Testis (tissue), 3 donors: Measurements from ENCODE around the gene MTUS2. TPM values are rescaled to one million over a fixed set of nuclear protein-coding genes. Genes with fewer than 3 reads are reported as not detected.

Source experiments
- DNase-seq: peaks from one replicate; pipeline ENCODE4 v3.0.0-alpha.2; 2019
- H3K27ac ChIP-seq, 2 donors: fragments of 200-600 bp; sonication (generic); one replicate each; pipeline ENCODE4 v1.5.1; 2019
- H3K27me3 ChIP-seq: fragments of 200-600 bp; sonication (generic); one replicate; pipeline ENCODE4 v1.5.1; 2019
- H3K36me3 ChIP-seq: fragments of 200-600 bp; sonication (generic); one replicate; pipeline ENCODE4 v1.5.1; 2017; ENCODE audit warnings: low read depth; ENCODE audit errors: missing control alignments
- H3K4me1 ChIP-seq: fragments of 200-600 bp; sonication (generic); one replicate; pipeline ENCODE4 v1.5.1; 2019
- H3K4me3 ChIP-seq, 2 donors: fragments of 200-600 bp; sonication (generic); one replicate each; pipeline ENCODE4 v1.5.1; 2017 to 2019
- H3K9me3 ChIP-seq: fragments of 200-600 bp; sonication (generic); one replicate; pipeline ENCODE4 v1.5.1; 2017
- CTCF ChIP-seq, 3 experiments: fragments of 450-650 bp in 2 of 3; fragments of 200-600 bp in 1 of 3; sonication (generic) in 1 of 3; IDR thresholded peaks; one replicate each; pipeline ENCODE4 v1.5.1; 2016 to 2019; ENCODE audit warnings: antibody characterized with exemption in 3 of 3, mild to moderate bottlenecking in 2 of 3, moderate library complexity in 1 of 3
- POLR2A ChIP-seq: fragments of 450-650 bp; IDR thresholded peaks from one replicate; pipeline ENCODE4 v1.6.1; 2017; ENCODE audit warnings: antibody characterized with exemption, mild to moderate bottlenecking, moderate library complexity
- WGBS, 2 donors: methylation state at CpG; one replicate each; pipeline ENCODE4 v1.1.5; 2018; 5-methylcytosine and 5-hydroxymethylcytosine counted together
- intact Hi-C: fragments of 100-400 bp; cut with DNase I; formaldehyde crosslinking; loops from one replicate; pipeline ENCODE4 v1.15.1; 2023; ENCODE audit warnings: low total_unique reads
- polyA plus RNA-seq: library from polyadenylated mRNA; stranded (reverse); fragments of 350-450 nt; fragmentation: Illumina TruSeq; extraction: RNeasy Lipid Tissue Mini Kit (QIAGEN cat#74804); gene quantifications from one replicate; pipeline ENCODE4 v1.2.3, GENCODE V29; 2014; ENCODE audit warnings: low read depth, low replicate concordance; ENCODE audit not compliant: insufficient read depth
- total RNA-seq, 2 donors: library from RNA; depleted of rRNA; stranded (reverse); fragments of >200 nt; gene quantifications; one replicate each; pipeline ENCODE4 v1.2.3, GENCODE V29; 2016

MTUS2 gene
- total and polyA plus RNA-seq, 3 donors from 2014 or later: 2.1 to 9.2 (median 8.3) TPM

- H3K4me3 ChIP-seq: no peak overlapping the region
- DNase-seq: no peak
- no peaks in the 10 kb centered on the region for H3K36me3 ChIP-seq
- TF ChIP-seq CTCF (IDR thresholded peaks at IDR 0.05): no peak
- no peak for TF ChIP-seq POLR2A
- H3K27me3 ChIP-seq: no peaks in the 10 kb centered on the region
- WGBS, 2 donors: 73 to 87% methylated on average over 5 of the region's 5 CpGs
- H3K27ac ChIP-seq: no peak overlapping the region
- intact Hi-C loops: no loop called here
- no peaks in the 10 kb centered on the region for H3K4me1 ChIP-seq
- no peaks in the 10 kb centered on the region for H3K9me3 ChIP-seq
Measured at GRCh38 chr13:29222458-29222857, 402.3 kb downstream of the MTUS2 start.

GRCh38 chr13:29224206-29224605, 404.1 kb downstream of the MTUS2 start:
- no peak for DNase-seq
- Histone ChIP-seq H3K27me3 (no peaks in the 10 kb centered on the region), H3K9me3 (no peaks in the 10 kb centered on the region), H3K36me3 (no peaks in the 10 kb centered on the region), H3K4me1 (no peaks in the 10 kb centered on the region), H3K27ac (no peak overlapping the region), H3K4me3 (no peak overlapping the region)
- 87 to 89% methylated on average over 2 of the region's 2 CpGs for WGBS, 2 donors
- intact Hi-C loops: no loop called here
- TF ChIP-seq CTCF (IDR thresholded peaks at IDR 0.05) (no peak), POLR2A (no peak)

GRCh38 chr13:29227576-29227975, 407.4 kb downstream of the MTUS2 start:
- no peaks in the 10 kb centered on the region for H3K4me1 ChIP-seq
- H3K27me3 ChIP-seq: no peaks in the 10 kb centered on the region
- no peaks in the 10 kb centered on the region for H3K9me3 ChIP-seq
- TF ChIP-seq CTCF (IDR thresholded peaks at IDR 0.05) (no peak), POLR2A (no peak)
- DNase-seq: no peak
- no peaks in the 10 kb centered on the region for H3K36me3 ChIP-seq
- H3K27ac ChIP-seq: no peak overlapping the region
- intact Hi-C loops: no loop called here
- no peak overlapping the region for H3K4me3 ChIP-seq

GRCh38 chr13:29230299-29230845, 410.2 kb downstream of the MTUS2 start:
- H3K27me3 ChIP-seq: no peaks in the 10 kb centered on the region
- H3K27ac ChIP-seq: no peak overlapping the region
- intact Hi-C loops: no loop called here

More at GRCh38 chr13:29230299-29230845, 410.2 kb downstream of the MTUS2 start:
- 73 to 75% methylated on average over 3 of the region's 3 CpGs for WGBS, 2 donors
- TF ChIP-seq CTCF (IDR thresholded peaks at IDR 0.05): no peak
- no peak for TF ChIP-seq POLR2A
- Histone ChIP-seq H3K36me3 (no peaks in the 10 kb centered on the region), H3K4me3 (no peak overlapping the region), H3K4me1 (no peaks in the 10 kb centered on the region), H3K9me3 (no peaks in the 10 kb centered on the region)
- no peak for DNase-seq
